ENCODE data around the gene MYLK3. TPM values are rescaled to one million over a fixed set of nuclear protein-coding genes. Genes with fewer than 3 reads are reported as not detected.

MYLK3 gene
- total RNA-seq, 1 donor from 2014 or later = 0.33 TPM

GRCh38 chr16:46736695-46737094, 11.4 kb downstream of the MYLK3 start:
- Mint-ChIP-seq H3K4me3 (no peak overlapping the region), H3K36me3 (ENCODE audit: low read depth) (no peaks in the 10 kb centered on the region), H3K9me3 (no peaks in the 10 kb centered on the region), H3K27me3 (ENCODE audit: low read depth) (no peaks in the 10 kb centered on the region), H3K4me1 (no peaks in the 10 kb centered on the region), H3K27ac (ENCODE audit: unreplicated experiment) (no peak overlapping the region)
- no peak for DNase-seq (ENCODE audit: low read depth, low spot score)
- no peak for TF ChIP-seq CTCF (conservative IDR thresholded peaks at IDR 0.05)

- TF ChIP-seq CTCF (conservative IDR thresholded peaks at IDR 0.05) = no peak
- no peaks in the 10 kb centered on the region for H3K27me3 Mint-ChIP-seq (ENCODE audit: low read depth)
- no peaks in the 10 kb centered on the region for H3K36me3 Mint-ChIP-seq (ENCODE audit: low read depth)
- H3K27ac Mint-ChIP-seq (ENCODE audit: unreplicated experiment) = no peak overlapping the region
- H3K4me1 Mint-ChIP-seq = no peaks in the 10 kb centered on the region
- no peak overlapping the region for H3K4me3 Mint-ChIP-seq
- DNase-seq (ENCODE audit: low read depth, low spot score) = no peak
- H3K9me3 Mint-ChIP-seq = no peaks in the 10 kb centered on the region
These were observed 14.8 kb downstream of the MYLK3 start for GRCh38 chr16:46733319-46733830.

GRCh38 chr16:46732561-46732960, 15.6 kb downstream of the MYLK3 start:
- no peak for DNase-seq (ENCODE audit: low read depth, low spot score)
- Mint-ChIP-seq H3K4me1 (no peaks in the 10 kb centered on the region), H3K9me3 (no peaks in the 10 kb centered on the region), H3K27me3 (ENCODE audit: low read depth) (no peaks in the 10 kb centered on the region), H3K27ac (ENCODE audit: unreplicated experiment) (no peak overlapping the region), H3K36me3 (ENCODE audit: low read depth) (no peaks in the 10 kb centered on the region), H3K4me3 (no peak overlapping the region)
- no peak for TF ChIP-seq CTCF (conservative IDR thresholded peaks at IDR 0.05)

GRCh38 chr16:46731691-46732555, 16.2 kb downstream of the MYLK3 start:
- no peaks in the 10 kb centered on the region for H3K27me3 Mint-ChIP-seq (ENCODE audit: low read depth)
- H3K27ac Mint-ChIP-seq (ENCODE audit: unreplicated experiment) = no peak overlapping the region
- H3K9me3 Mint-ChIP-seq = no peaks in the 10 kb centered on the region
- TF ChIP-seq CTCF (conservative IDR thresholded peaks at IDR 0.05) = no peak
- H3K4me3 Mint-ChIP-seq = no peak overlapping the region
- H3K4me1 Mint-ChIP-seq = no peaks in the 10 kb centered on the region
- DNase-seq (ENCODE audit: low read depth, low spot score) = no peak
- H3K36me3 Mint-ChIP-seq (ENCODE audit: low read depth) = no peaks in the 10 kb centered on the region

- no peak for TF ChIP-seq CTCF (conservative IDR thresholded peaks at IDR 0.05)
- no peaks in the 10 kb centered on the region for H3K4me1 Mint-ChIP-seq
- no peak overlapping the region for H3K4me3 Mint-ChIP-seq
- no peaks in the 10 kb centered on the region for H3K9me3 Mint-ChIP-seq
- H3K27me3 Mint-ChIP-seq (ENCODE audit: low read depth) = no peaks in the 10 kb centered on the region
- no peak for DNase-seq (ENCODE audit: low read depth, low spot score)
- H3K36me3 Mint-ChIP-seq (ENCODE audit: low read depth) = no peaks in the 10 kb centered on the region
- H3K27ac Mint-ChIP-seq (ENCODE audit: unreplicated experiment) = no peak overlapping the region
These were observed 17.1 kb downstream of the MYLK3 start for GRCh38 chr16:46730801-46731690.
